Esophagus mucosa (tissue), 1 donor: ENCODE measurements around the gene SDC1. TPM values are rescaled to one million over a fixed set of nuclear protein-coding genes. Genes with fewer than 3 reads are reported as not detected.

Experiments used
- total RNA-seq: library from RNA; stranded (reverse); gene quantifications from one replicate; pipeline ENCODE4 v1.2.4, GENCODE V29; 2023
- donor health status: DM: yes; HTN: yes; CAD: no.

SDC1 gene
- total RNA-seq, 1 donor from 2014 or later: 477 TPM

Other genes with a start within 250 kb of the SDC1 start
- 2.4 TPM for gene WDR35, start 235.0 kb downstream of the SDC1 start, total RNA-seq
- gene MATN3, start 212.5 kb downstream of the SDC1 start, total RNA-seq: 0.56 TPM
- gene LAPTM4A, start 173.5 kb downstream of the SDC1 start, total RNA-seq: 85.4 TPM
- 53.6 TPM for gene PUM2, start 125.7 kb upstream of the SDC1 start, total RNA-seq
- gene RHOB, start 221.9 kb upstream of the SDC1 start, total RNA-seq: 32.0 TPM